Measurements from ENCODE around the gene CRYZL1. TPM values are rescaled to one million over a fixed set of nuclear protein-coding genes. Genes with fewer than 3 reads are reported as not detected.

CRYZL1 gene
- polyA plus RNA-seq, 4 donors: 13.5 to 37.1 (median 15.9) TPM

DNA sequence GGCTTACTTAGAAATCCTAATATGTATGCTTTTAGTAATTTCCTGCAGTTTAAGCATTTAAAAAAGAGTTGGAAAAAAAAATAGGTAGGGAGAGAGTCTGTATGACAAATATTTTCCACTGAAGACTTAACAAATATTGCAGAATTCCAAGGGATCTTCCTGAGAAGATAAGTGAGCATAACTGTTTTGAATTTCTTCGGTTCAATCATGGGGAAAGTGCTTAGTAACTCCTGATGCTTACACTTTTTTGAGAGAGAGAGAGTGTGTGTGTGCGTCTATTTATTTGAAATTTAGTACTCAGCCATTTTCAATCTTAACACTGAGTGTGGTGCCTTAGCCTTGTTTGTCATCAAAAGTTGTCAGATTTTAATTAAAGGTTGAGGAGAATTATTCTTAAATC, 80.2 kb downstream of the CRYZL1 start:
- Histone ChIP-seq H3K4me3 (ENCODE audit: low read depth in 1 of 3, low read length in 3 of 3) (no peak overlapping the region), H3K9me3 (ENCODE audit: control insufficient read depth in 2 of 2, insufficient read depth in 1 of 2, low read depth in 1 of 2, low read length in 1 of 2) (no peaks in the 10 kb centered on the region), H3K4me1 (ENCODE audit: control insufficient read depth in 3 of 3, insufficient read depth in 2 of 3, low read depth in 1 of 3, low read length in 2 of 3) (no peaks in the 10 kb centered on the region), H3K27me3 (ENCODE audit: control insufficient read depth in 3 of 3, insufficient read depth in 3 of 3, low read length in 3 of 3) (no peaks in the 10 kb centered on the region), H3K36me3 (ENCODE audit: control insufficient read depth in 3 of 3, insufficient read depth in 2 of 3, low read depth in 1 of 3, low read length in 3 of 3) (peaks cover 13 to 20% (median 18%) of the 10 kb centered on the region in 3 donors), H3K27ac (ENCODE audit: low read depth in 1 of 3, low read length in 2 of 3) (no peak overlapping the region)
- 82 to 95% (median 91%) methylated on average over 2 of the region's 2 CpGs for WGBS, 3 donors
- DNase-seq (no peak), FAIRE-seq (no peak)

DNA sequence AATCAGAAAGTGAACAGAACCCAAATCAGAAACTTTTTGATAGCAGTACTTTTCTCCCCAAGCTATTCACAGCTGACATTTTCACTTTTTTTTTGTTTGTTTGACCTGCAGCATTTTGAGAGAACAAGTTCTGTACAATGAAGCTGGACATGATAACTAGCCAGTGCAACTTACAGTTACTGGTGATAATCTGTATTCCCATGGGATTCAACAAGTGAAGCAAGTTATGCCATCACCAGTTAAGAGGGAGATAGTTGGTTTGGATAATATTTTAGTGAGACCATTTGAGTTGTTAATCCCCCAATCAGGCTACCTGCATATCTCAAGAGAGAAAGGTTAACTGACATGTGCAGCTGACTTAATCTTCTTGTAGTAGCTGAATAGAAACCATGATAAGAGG, 80.6 kb downstream of the CRYZL1 start:
- H3K4me1 ChIP-seq (ENCODE audit: control insufficient read depth in 3 of 3, insufficient read depth in 2 of 3, low read depth in 1 of 3, low read length in 2 of 3): no peaks in the 10 kb centered on the region
- FAIRE-seq (no peak), DNase-seq (no peak)
- peaks cover 13 to 20% (median 18%) of the 10 kb centered on the region in 3 donors for H3K36me3 ChIP-seq (ENCODE audit: control insufficient read depth in 3 of 3, insufficient read depth in 2 of 3, low read depth in 1 of 3, low read length in 3 of 3)
- H3K4me3 ChIP-seq (ENCODE audit: low read depth in 1 of 3, low read length in 3 of 3): no peak overlapping the region
- H3K9me3 ChIP-seq (ENCODE audit: control insufficient read depth in 2 of 2, insufficient read depth in 1 of 2, low read depth in 1 of 2, low read length in 1 of 2): no peaks in the 10 kb centered on the region
- H3K27ac ChIP-seq (ENCODE audit: low read depth in 1 of 3, low read length in 2 of 3): no peak overlapping the region
- H3K27me3 ChIP-seq (ENCODE audit: control insufficient read depth in 3 of 3, insufficient read depth in 3 of 3, low read length in 3 of 3): no peaks in the 10 kb centered on the region

DNA sequence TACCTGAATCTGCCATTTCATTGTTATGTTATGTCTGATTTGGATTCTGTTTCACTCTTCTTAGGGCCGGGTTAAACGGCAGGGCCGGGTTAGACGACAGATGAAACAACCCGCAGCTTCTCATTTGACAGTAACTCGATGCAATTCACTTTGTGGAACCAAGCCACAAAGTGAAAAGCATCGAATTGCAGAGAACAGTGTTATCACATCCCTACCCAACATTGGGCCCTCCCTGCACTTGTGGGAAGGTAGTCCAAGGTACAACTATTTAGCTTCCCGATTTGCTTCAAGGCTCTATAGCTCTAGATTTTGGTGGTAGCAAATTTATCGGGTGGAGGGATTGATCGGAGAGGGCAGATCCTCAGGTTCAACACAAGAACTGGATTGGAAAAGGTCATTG, 81.7 kb downstream of the CRYZL1 start:
- H3K36me3 ChIP-seq (ENCODE audit: control insufficient read depth in 3 of 3, insufficient read depth in 2 of 3, low read depth in 1 of 3, low read length in 3 of 3): peaks cover 16 to 21% (median 20%) of the 10 kb centered on the region in 3 donors

DNA sequence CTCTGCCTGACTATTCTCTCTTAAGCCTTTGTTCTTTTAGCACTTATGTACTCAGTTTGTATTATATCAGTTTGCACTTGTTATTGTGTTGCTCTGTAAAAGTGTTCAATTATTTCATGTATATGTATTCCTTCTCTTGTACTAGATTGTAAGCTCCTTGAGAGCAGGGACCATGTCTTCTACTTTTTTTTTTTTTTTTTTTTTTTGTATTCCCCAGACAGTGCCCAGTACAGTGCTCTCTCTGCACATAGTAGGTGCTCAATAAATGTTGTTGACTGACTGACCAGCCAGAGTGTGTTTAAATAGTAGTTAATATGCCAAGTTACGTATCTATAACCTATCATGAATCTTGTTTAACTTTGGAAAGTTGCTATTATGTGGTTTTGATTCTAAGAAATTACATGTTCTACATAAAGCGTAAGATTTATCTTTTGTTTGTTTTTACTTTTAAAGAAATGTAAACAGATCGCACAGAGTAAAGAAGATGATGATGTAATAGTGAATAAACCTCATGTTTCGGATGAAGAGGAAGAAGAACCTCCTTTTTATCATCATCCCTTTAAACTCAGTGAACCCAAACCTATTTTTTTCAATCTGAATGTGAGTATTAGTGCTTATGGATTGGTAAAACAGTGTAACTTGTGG, 82.6 kb downstream of the CRYZL1 start:
- no peaks in the 10 kb centered on the region for H3K4me1 ChIP-seq (ENCODE audit: control insufficient read depth in 3 of 3, insufficient read depth in 2 of 3, low read depth in 1 of 3, low read length in 2 of 3)

More for the DNA sequence above, 81.7 kb downstream of the CRYZL1 start:
- Histone ChIP-seq H3K4me3 (ENCODE audit: low read depth in 1 of 3, low read length in 3 of 3) (no peak overlapping the region), H3K27ac (ENCODE audit: low read depth in 1 of 3, low read length in 2 of 3) (no peak overlapping the region), H3K4me1 (ENCODE audit: control insufficient read depth in 3 of 3, insufficient read depth in 2 of 3, low read depth in 1 of 3, low read length in 2 of 3) (no peaks in the 10 kb centered on the region), H3K27me3 (ENCODE audit: control insufficient read depth in 3 of 3, insufficient read depth in 3 of 3, low read length in 3 of 3) (no peaks in the 10 kb centered on the region), H3K9me3 (ENCODE audit: control insufficient read depth in 2 of 2, insufficient read depth in 1 of 2, low read depth in 1 of 2, low read length in 1 of 2) (no peaks in the 10 kb centered on the region)
- FAIRE-seq (no peak), DNase-seq (no peak)
- WGBS, 3 donors: 84 to 90% (median 87%) methylated on average over 10 of the region's 10 CpGs

DNA sequence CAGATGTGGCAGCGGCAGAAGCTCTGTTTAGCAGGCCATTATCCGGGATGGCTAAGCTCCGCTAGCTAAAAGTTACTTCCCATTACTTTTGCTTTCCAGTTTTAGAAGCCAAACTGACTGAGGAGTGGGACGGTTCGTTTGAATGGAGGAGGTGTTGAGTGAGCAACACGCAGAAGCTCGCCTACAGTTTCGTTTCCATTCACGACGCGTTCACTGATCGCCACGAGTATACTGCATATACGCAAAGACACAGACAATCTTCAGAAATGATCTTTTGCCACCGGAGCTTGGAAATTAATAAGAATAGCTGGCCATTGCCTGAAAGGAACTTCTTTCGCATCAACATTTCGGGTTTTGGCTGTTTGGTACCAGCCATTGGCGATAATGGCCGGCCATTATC, 84.1 kb downstream of the CRYZL1 start:
- Histone ChIP-seq H3K27ac (ENCODE audit: low read depth in 1 of 3, low read length in 2 of 3) (no peak overlapping the region), H3K4me3 (ENCODE audit: low read depth in 1 of 3, low read length in 3 of 3) (no peak overlapping the region), H3K9me3 (ENCODE audit: control insufficient read depth in 2 of 2, insufficient read depth in 1 of 2, low read depth in 1 of 2, low read length in 1 of 2) (peaks cover 0 to 9% of the 10 kb centered on the region in 2 donors), H3K27me3 (ENCODE audit: control insufficient read depth in 3 of 3, insufficient read depth in 3 of 3, low read length in 3 of 3) (no peaks in the 10 kb centered on the region), H3K4me1 (ENCODE audit: control insufficient read depth in 3 of 3, insufficient read depth in 2 of 3, low read depth in 1 of 3, low read length in 2 of 3) (no peaks in the 10 kb centered on the region), H3K36me3 (ENCODE audit: control insufficient read depth in 3 of 3, insufficient read depth in 2 of 3, low read depth in 1 of 3, low read length in 3 of 3) (peaks cover 26 to 38% (median 31%) of the 10 kb centered on the region in 3 donors)
- no peak for FAIRE-seq
- WGBS, 3 donors: 96 to 97% (median 97%) methylated on average over 19 of the region's 19 CpGs
- no peak for DNase-seq

More for the DNA sequence above, 82.6 kb downstream of the CRYZL1 start:
- Histone ChIP-seq H3K4me3 (ENCODE audit: low read depth in 1 of 3, low read length in 3 of 3) (no peak overlapping the region), H3K27ac (ENCODE audit: low read depth in 1 of 3, low read length in 2 of 3) (no peak overlapping the region), H3K27me3 (ENCODE audit: control insufficient read depth in 3 of 3, insufficient read depth in 3 of 3, low read length in 3 of 3) (no peaks in the 10 kb centered on the region), H3K9me3 (ENCODE audit: control insufficient read depth in 2 of 2, insufficient read depth in 1 of 2, low read depth in 1 of 2, low read length in 1 of 2) (no peaks in the 10 kb centered on the region), H3K36me3 (ENCODE audit: control insufficient read depth in 3 of 3, insufficient read depth in 2 of 3, low read depth in 1 of 3, low read length in 3 of 3) (peaks cover 20 to 28% (median 22%) of the 10 kb centered on the region in 3 donors)
- no peak for FAIRE-seq
- WGBS, 3 donors: 72 to 85% (median 80%) methylated on average over 4 of the region's 4 CpGs
- DNase-seq: no peak

DNA sequence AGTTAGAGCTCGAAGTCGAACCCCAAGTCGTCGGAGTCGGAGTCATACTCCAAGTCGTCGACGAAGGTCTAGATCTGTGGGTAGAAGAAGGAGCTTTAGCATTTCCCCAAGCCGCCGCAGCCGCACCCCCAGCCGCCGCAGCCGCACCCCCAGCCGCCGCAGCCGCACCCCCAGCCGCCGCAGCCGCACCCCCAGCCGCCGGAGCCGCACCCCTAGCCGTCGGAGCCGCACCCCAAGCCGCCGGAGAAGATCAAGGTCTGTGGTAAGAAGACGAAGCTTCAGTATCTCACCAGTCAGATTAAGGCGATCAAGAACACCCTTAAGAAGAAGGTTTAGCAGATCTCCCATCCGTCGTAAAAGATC, 86.6 kb downstream of the CRYZL1 start:
- peaks cover 0 to 26% of the 10 kb centered on the region in 2 donors for H3K9me3 ChIP-seq (ENCODE audit: control insufficient read depth in 2 of 2, insufficient read depth in 1 of 2, low read depth in 1 of 2, low read length in 1 of 2)
- H3K36me3 ChIP-seq (ENCODE audit: control insufficient read depth in 3 of 3, insufficient read depth in 2 of 3, low read depth in 1 of 3, low read length in 3 of 3): peaks cover 36 to 54% (median 41%) of the 10 kb centered on the region in 3 donors
- H3K4me1 ChIP-seq (ENCODE audit: control insufficient read depth in 3 of 3, insufficient read depth in 2 of 3, low read depth in 1 of 3, low read length in 2 of 3): no peaks in the 10 kb centered on the region
- H3K27me3 ChIP-seq (ENCODE audit: control insufficient read depth in 3 of 3, insufficient read depth in 3 of 3, low read length in 3 of 3): no peaks in the 10 kb centered on the region
- no peak overlapping the region for H3K4me3 ChIP-seq (ENCODE audit: low read depth in 1 of 3, low read length in 3 of 3)
- H3K27ac ChIP-seq (ENCODE audit: low read depth in 1 of 3, low read length in 2 of 3): no peak overlapping the region
- FAIRE-seq (no peak), DNase-seq (no peak)
- 97 to 98% (median 97%) methylated on average over 30 to 32 of the region's 32 CpGs for WGBS, 3 donors

DNA sequence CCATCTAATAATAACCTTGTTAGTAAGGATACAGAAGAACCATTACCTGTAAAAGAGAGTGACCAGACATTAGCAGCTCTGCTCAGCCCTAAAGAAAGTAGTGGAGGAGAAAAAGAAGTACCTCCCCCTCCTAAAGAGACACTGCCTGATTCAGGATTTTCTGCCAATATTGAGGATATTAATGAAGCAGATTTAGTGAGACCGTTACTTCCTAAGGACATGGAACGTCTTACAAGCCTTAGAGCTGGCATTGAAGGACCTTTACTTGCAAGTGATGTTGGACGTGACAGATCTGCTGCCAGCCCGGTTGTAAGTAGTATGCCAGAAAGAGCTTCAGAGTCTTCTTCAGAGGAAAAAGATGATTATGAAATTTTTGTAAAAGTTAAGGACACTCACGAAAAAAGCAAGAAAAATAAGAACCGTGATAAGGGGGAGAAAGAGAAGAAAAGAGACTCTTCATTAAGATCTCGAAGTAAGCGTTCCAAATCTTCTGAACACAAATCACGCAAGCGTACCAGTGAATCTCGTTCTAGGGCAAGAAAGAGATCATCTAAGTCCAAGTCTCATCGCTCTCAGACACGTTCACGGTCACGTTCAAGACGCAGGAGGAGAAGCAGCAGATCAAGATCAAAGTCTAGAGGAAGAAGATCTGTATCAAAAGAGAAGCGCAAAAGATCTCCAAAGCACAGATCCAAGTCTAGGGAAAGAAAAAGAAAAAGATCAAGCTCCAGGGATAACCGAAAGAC, 87.1 kb downstream of the CRYZL1 start:
- Histone ChIP-seq H3K36me3 (ENCODE audit: control insufficient read depth in 3 of 3, insufficient read depth in 2 of 3, low read depth in 1 of 3, low read length in 3 of 3) (peaks cover 34 to 55% (median 42%) of the 10 kb centered on the region in 3 donors), H3K9me3 (ENCODE audit: control insufficient read depth in 2 of 2, insufficient read depth in 1 of 2, low read depth in 1 of 2, low read length in 1 of 2) (peaks cover 0 to 26% of the 10 kb centered on the region in 2 donors), H3K4me3 (ENCODE audit: low read depth in 1 of 3, low read length in 3 of 3) (no peak overlapping the region), H3K27ac (ENCODE audit: low read depth in 1 of 3, low read length in 2 of 3) (no peak overlapping the region), H3K4me1 (ENCODE audit: control insufficient read depth in 3 of 3, insufficient read depth in 2 of 3, low read depth in 1 of 3, low read length in 2 of 3) (no peaks in the 10 kb centered on the region), H3K27me3 (ENCODE audit: control insufficient read depth in 3 of 3, insufficient read depth in 3 of 3, low read length in 3 of 3) (no peaks in the 10 kb centered on the region)
- WGBS, 3 donors: 95 to 97% (median 97%) methylated on average over 18 of the region's 18 CpGs
- FAIRE-seq: no peak
- no peak for DNase-seq

DNA sequence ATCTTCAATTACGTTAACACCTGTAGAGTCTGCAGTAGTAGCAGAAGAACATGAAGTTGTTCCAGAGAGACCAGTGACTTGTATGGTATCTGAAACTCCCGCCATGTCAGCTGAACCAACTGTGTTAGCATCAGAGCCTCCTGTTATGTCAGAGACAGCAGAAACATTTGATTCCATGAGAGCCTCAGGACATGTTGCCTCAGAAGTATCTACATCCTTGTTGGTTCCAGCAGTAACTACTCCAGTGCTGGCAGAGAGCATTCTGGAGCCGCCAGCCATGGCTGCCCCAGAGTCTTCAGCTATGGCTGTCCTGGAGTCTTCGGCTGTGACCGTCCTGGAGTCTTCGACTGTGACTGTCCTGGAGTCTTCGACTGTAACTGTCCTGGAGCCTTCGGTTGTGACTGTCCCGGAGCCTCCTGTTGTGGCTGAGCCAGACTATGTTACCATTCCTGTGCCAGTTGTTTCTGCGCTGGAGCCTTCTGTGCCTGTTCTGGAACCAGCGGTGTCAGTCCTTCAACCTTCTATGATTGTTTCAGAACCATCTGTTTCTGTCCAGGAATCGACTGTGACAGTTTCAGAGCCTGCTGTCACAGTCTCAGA, 88.4 kb downstream of the CRYZL1 start:
- peaks cover 0 to 26% of the 10 kb centered on the region in 2 donors for H3K9me3 ChIP-seq (ENCODE audit: control insufficient read depth in 2 of 2, insufficient read depth in 1 of 2, low read depth in 1 of 2, low read length in 1 of 2)
- no peak overlapping the region for H3K27ac ChIP-seq (ENCODE audit: low read depth in 1 of 3, low read length in 2 of 3)
- FAIRE-seq: no peak
- peaks cover 34 to 58% (median 43%) of the 10 kb centered on the region in 3 donors for H3K36me3 ChIP-seq (ENCODE audit: control insufficient read depth in 3 of 3, insufficient read depth in 2 of 3, low read depth in 1 of 3, low read length in 3 of 3)
- 96 to 97% (median 97%) methylated on average over 12 of the region's 12 CpGs for WGBS, 3 donors
- no peak overlapping the region for H3K4me3 ChIP-seq (ENCODE audit: low read depth in 1 of 3, low read length in 3 of 3)
- H3K27me3 ChIP-seq (ENCODE audit: control insufficient read depth in 3 of 3, insufficient read depth in 3 of 3, low read length in 3 of 3): no peaks in the 10 kb centered on the region
- H3K4me1 ChIP-seq (ENCODE audit: control insufficient read depth in 3 of 3, insufficient read depth in 2 of 3, low read depth in 1 of 3, low read length in 2 of 3): no peaks in the 10 kb centered on the region
- no peak for DNase-seq
